GM12878 (cell line): Measurements from ENCODE around the gene YKT6. TPM values are rescaled to one million over a fixed set of nuclear protein-coding genes. Genes with fewer than 3 reads are reported as not detected.

Experiments
- ATAC-seq: fragments of 200-7000 bp; cut with Tn5 transposase; 3 replicates; pipeline ENCODE4 v1.9.1; 2020; ENCODE audit warnings: mild to moderate bottlenecking, moderate library complexity
- BruUV-seq: library from RNA; stranded (reverse); fragments of 400-500 nt; replicated peaks from 2 replicates; lab custom pipeline; 2021; lab: Mats Ljungman, UMichigan
- CTCF ChIA-PET: fragments of 300-600 bp; sonication (Branson Sonifier 250); formaldehyde crosslinking; extraction: SDS; loops from one replicate; lab custom pipeline; 2021; ENCODE audit warnings: inconsistent platforms; lab: Yijun Ruan, JAX
- POLR2A ChIA-PET: fragments of 350-600 bp; formaldehyde crosslinking; extraction: SDS; loops from one replicate; lab custom pipeline; 2021; ENCODE audit warnings: inconsistent platforms; lab: Charles Lee
- RAD21 ChIA-PET: fragments of 300-600 bp; sonication (Branson Sonifier 250); formaldehyde crosslinking; loops from one replicate; lab custom pipeline; 2023; ENCODE audit warnings: antibody characterized with exemption; ENCODE audit not compliant: unreplicated experiment; lab: Charles Lee
- SMC1A ChIA-PET: fragments of 300-600 bp; sonication (Branson Sonifier 250); formaldehyde crosslinking; loops from one replicate; lab custom pipeline; 2023; ENCODE audit not compliant: unreplicated experiment, uncharacterized antibody; lab: Charles Lee
- DNase-seq: peaks from one replicate; pipeline ENCODE4 v3.0.0-alpha.2; 2011; ENCODE audit warnings: low read depth, low spot score
- FAIRE-seq: peaks from 3 replicates; lab custom pipeline; 2011; peaks lifted over from hg19 to GRCh38; lab: Jason Lieb, UNC
- H2AFZ ChIP-seq: 2 replicates; pipeline ENCODE4 v1.6.0; 2011; ENCODE audit warnings: low read depth, low read length, control low read depth; ENCODE audit not compliant: control insufficient read depth
- H3K27ac ChIP-seq: 2 replicates; pipeline ENCODE4 v1.5.1; 2011; ENCODE audit warnings: control low read depth; ENCODE audit not compliant: control insufficient read depth, insufficient read depth
- H3K27me3 ChIP-seq, 2 experiments: replicated peaks in 1 of 2; 2 replicates each; pipeline versions ENCODE4 v1.6.0 to v1.6.1; 2011; ENCODE audit warnings: low read length in 1 of 2; ENCODE audit not compliant: control insufficient read depth in 2 of 2, insufficient read depth in 2 of 2
- H3K36me3 ChIP-seq, 2 experiments: 2 replicates each; pipeline ENCODE4 v1.5.1; 2011; ENCODE audit warnings: low read length in 1 of 2; ENCODE audit not compliant: control insufficient read depth in 2 of 2, insufficient read depth in 2 of 2
- H3K4me1 ChIP-seq: 2 replicates; pipeline ENCODE4 v1.6.1; 2011; ENCODE audit warnings: mild to moderate bottlenecking, low read length, moderate library complexity, mixed read lengths; ENCODE audit not compliant: control insufficient read depth, insufficient read depth
- H3K4me2 ChIP-seq: 2 replicates; pipeline ENCODE4 v1.6.0; 2011; ENCODE audit warnings: control low read depth; ENCODE audit not compliant: control insufficient read depth, insufficient read depth
- H3K4me3 ChIP-seq: fragments of 200-600 bp; sonication (generic); 2 replicates; pipeline ENCODE4 v1.5.1; 2016
- H3K79me2 ChIP-seq: 2 replicates; pipeline ENCODE4 v1.6.0; 2011; ENCODE audit warnings: low read length; ENCODE audit not compliant: control insufficient read depth, insufficient read depth
- H3K9ac ChIP-seq: 2 replicates; pipeline ENCODE4 v1.8.0; 2011; ENCODE audit warnings: low read length, control low read depth, mixed read lengths; ENCODE audit not compliant: control insufficient read depth, insufficient read depth
- H3K9me3 ChIP-seq: replicated peaks from 3 replicates; pipeline ENCODE4 v1.5.1; 2011; ENCODE audit warnings: mild to moderate bottlenecking, low read length; ENCODE audit not compliant: control insufficient read depth, insufficient read depth
- H4K20me1 ChIP-seq: 2 replicates; pipeline ENCODE4 v1.6.0; 2011; ENCODE audit not compliant: control insufficient read depth, insufficient read depth
- CBFB ChIP-seq: IDR thresholded peaks from 2 replicates; pipeline ENCODE4 v1.6.1; 2016; ENCODE audit warnings: antibody characterized with exemption, low read depth
- DPF2 ChIP-seq: fragments of 450-650 bp; IDR thresholded peaks from 2 replicates; pipeline ENCODE4 v1.6.1; 2017; ENCODE audit warnings: mild to moderate bottlenecking
- EED ChIP-seq: sonication (generic); IDR thresholded peaks from 2 replicates; pipeline ENCODE4 v1.6.1; 2016; ENCODE audit warnings: antibody characterized with exemption, low read depth
- MYB ChIP-seq: fragments of 150-350 bp; IDR thresholded peaks from 2 replicates; pipeline ENCODE4 v1.6.1; 2014; ENCODE audit warnings: mild to moderate bottlenecking, low read depth, low read length, borderline replicate concordance
- PAX8 ChIP-seq: fragments of 450-650 bp; IDR thresholded peaks from 2 replicates; pipeline ENCODE4 v1.6.1; 2017; ENCODE audit warnings: mild to moderate bottlenecking, moderate library complexity
- PRDM15 ChIP-seq: fragments of 450-650 bp; formaldehyde crosslinking; IDR thresholded peaks from 2 replicates; pipeline ENCODE4 v1.4.0; 2020; ENCODE audit warnings: mild to moderate bottlenecking, moderate library complexity
- RAD21 ChIP-seq: IDR thresholded peaks from 2 replicates; pipeline ENCODE4 v1.6.1; 2011; ENCODE audit warnings: mild to moderate bottlenecking, low read depth, low read length, moderate library complexity; ENCODE audit not compliant: insufficient read depth
- SMC3 ChIP-seq: IDR thresholded peaks from 2 replicates; pipeline ENCODE4 v1.6.1; 2011; ENCODE audit warnings: low read length, improper control_type of control experiment, borderline replicate concordance
- SUZ12 ChIP-seq: fragments of 200-600 bp; sonication (generic); IDR thresholded peaks from one replicate; pipeline ENCODE4 v1.6.1; 2018; ENCODE audit warnings: antibody characterized with exemption, mild to moderate bottlenecking; ENCODE audit not compliant: unreplicated experiment
- ZNF274 ChIP-seq: IDR thresholded peaks from one replicate; pipeline ENCODE4 v1.8.0; 2011; ENCODE audit not compliant: insufficient read length, insufficient read depth
- ZNF622 ChIP-seq: fragments of 450-650 bp; IDR thresholded peaks from 2 replicates; pipeline ENCODE4 v1.6.1; 2017; ENCODE audit warnings: mild to moderate bottlenecking, inconsistent platforms
- WGBS: methylation state at CpG from one replicate; pipeline ENCODE4 v1.1.6; 2016; ENCODE audit warnings: low lambda C conversion rate; ENCODE audit not compliant: insufficient replicate concordance, insufficient coverage; ENCODE audit errors: missing lambda C conversion rate; 5-methylcytosine and 5-hydroxymethylcytosine counted together
- in situ Hi-C: fragments of 300-500 bp; cut with MboI; formaldehyde crosslinking; loops from 9 replicates; pipeline ENCODE4 v1.14.3; 2018; ENCODE audit warnings: mixed read lengths
- intact Hi-C: fragments of 100-400 bp; cut with micrococcal nuclease; formaldehyde crosslinking; loops from one replicate; pipeline ENCODE4 v1.14.2; 2022; ENCODE audit not compliant: unreplicated experiment
- polyA plus RNA-seq, 11 experiments: library from polyadenylated mRNA; depleted of rRNA in 4 of 11; unstranded in 6 of 11; stranded (reverse) in 5 of 11; fragments of >200 nt; fragmentation: Nextera tagmentation in 4 of 11; fragmentation: Illumina TruSeq in 1 of 11; extraction: Ambion mirVana in 4 of 11; extraction: Trizol in 1 of 11; gene quantifications; 1 replicate in 1 of 11; 2 replicates in 10 of 11; pipeline versions ENCODE4 v1.2.1 to v1.2.3, GENCODE V29; 2011 to 2016; ENCODE audit warnings: inconsistent platforms in 2 of 11, missing spikeins in 2 of 11, low read depth in 1 of 11
- total RNA-seq, 4 experiments: library from RNA; depleted of rRNA in 3 of 4; stranded (reverse); fragments of >200 nt in 3 of 4; fragmentation: Illumina TruSeq in 1 of 4; extraction: Trizol in 1 of 4; gene quantifications; 2 replicates each; pipeline versions ENCODE4 v1.2.1 to v1.2.3, GENCODE V29; 2013 to 2021

The YKT6 gene
- total and polyA plus RNA-seq, 10 of the 15 experiments (the other 5 are each of a cell fraction or from before 2014, with no cell fraction given): 1.7 to 95.2 (median 70.5) TPM

- FAIRE-seq (no peak), DNase-seq (no peak), ATAC-seq (no peak)
- POLR2A ChIA-PET: no interaction called here
- Histone ChIP-seq H4K20me1 (no peaks in the 10 kb centered on the region), H3K9ac (no peak overlapping the region), H3K36me3 (no peaks in the 10 kb centered on the region), H3K4me2 (no peak overlapping the region), H3K4me3 (no peak overlapping the region), H3K79me2 (no peaks in the 10 kb centered on the region), H3K9me3 (no peaks in the 10 kb centered on the region), H2AFZ (no peak overlapping the region), H3K27me3 (peaks cover 0 to 2% of the 10 kb centered on the region in 2 experiments; a peak in 2 of 4 replicates), H3K27ac (no peak overlapping the region), H3K4me1 (no peaks in the 10 kb centered on the region)
- 54% methylated on average over 6 of the region's 6 CpGs for WGBS
- no TSS peak for BruUV-seq
- in situ Hi-C loops: no loop called here
- intact Hi-C loops: no loop called here
- RAD21 ChIA-PET: no interaction called here
- CTCF ChIA-PET: interaction anchor here (0.8 to 1.0 kb wide), 2 partner anchors 42 to 362 kb away, joined by 3 read pairs; no protein-coding TSS in a partner anchor
- SMC1A ChIA-PET: interaction anchor here (0.5 kb wide), 1 partner anchor 1491 kb away, joined by 3 read pairs; no protein-coding TSS in a partner anchor
- TF ChIP-seq RAD21 (no peak), PAX8 (no peak), SUZ12 (no peak), EED (no peak), ZNF274 (no peak), MYB (no peak), DPF2 (no peak), CBFB (no peak), ZNF622 (no peak), PRDM15 (no peak), SMC3 (no peak)
- TF ChIP-seq, all 136 proteins: peak for 0
These were observed 27.9 kb upstream of the YKT6 start for GRCh38 chr7:44172803-44173424.
